GM12878 (cell line): ENCODE data around the gene SOX18. TPM values are rescaled to one million over a fixed set of nuclear protein-coding genes. Genes with fewer than 3 reads are reported as not detected.
A peak's percentile ranks its signal among the peaks of the same experiment; 100 is the strongest.

Source experiments
- ATF7 ChIP-seq: fragments of 450-650 bp; IDR thresholded peaks from 2 replicates; pipeline ENCODE4 v1.6.1; 2016; ENCODE audit warnings: low read depth, mild to moderate bottlenecking
- BHLHE40 ChIP-seq, 2 experiments: fragments of 450-650 bp in 1 of 2; IDR thresholded peaks; 2 replicates each; pipeline ENCODE4 v1.6.1; 2011 to 2017; ENCODE audit warnings: low read depth in 2 of 2, borderline replicate concordance in 1 of 2, improper control_type of control experiment in 1 of 2, low read length in 1 of 2, mild to moderate bottlenecking in 1 of 2
- CBX3 ChIP-seq: fragments of 200-600 bp; sonication (generic); IDR thresholded peaks from 2 replicates; pipeline ENCODE4 v1.6.1; 2016; ENCODE audit warnings: low read depth, borderline replicate concordance
- CHD1 ChIP-seq: IDR thresholded peaks from 2 replicates; pipeline ENCODE4 v1.6.1; 2012; ENCODE audit warnings: low read depth, low read length, improper control_type of control experiment
- CREM ChIP-seq: IDR thresholded peaks from 2 replicates; pipeline ENCODE4 v1.6.1; 2014; ENCODE audit warnings: antibody characterized with exemption, low read depth
- DPF2 ChIP-seq: fragments of 450-650 bp; IDR thresholded peaks from 2 replicates; pipeline ENCODE4 v1.6.1; 2017; ENCODE audit warnings: mild to moderate bottlenecking
- E2F8 ChIP-seq: fragments of 450-650 bp; IDR thresholded peaks from 2 replicates; pipeline ENCODE4 v1.6.1; 2018; ENCODE audit warnings: mild to moderate bottlenecking, low read depth, moderate library complexity; ENCODE audit not compliant: partially characterized antibody
- ESRRA ChIP-seq: IDR thresholded peaks from 2 replicates; pipeline ENCODE4 v1.6.1; 2012; ENCODE audit warnings: mild to moderate bottlenecking, low read length, improper control_type of control experiment
- EZH2 ChIP-seq: IDR thresholded peaks from 2 replicates; pipeline ENCODE4 v1.6.1; 2012; ENCODE audit warnings: low read depth, mild to moderate bottlenecking, control low read depth, inconsistent platforms, low read length, borderline replicate concordance; ENCODE audit not compliant: control insufficient read depth
- MXI1 ChIP-seq: fragments of 150-350 bp; IDR thresholded peaks from 2 replicates; pipeline ENCODE4 v1.6.1; 2011; ENCODE audit warnings: low read depth, mild to moderate bottlenecking, inconsistent platforms, low read length, improper control_type of control experiment
- PAX5 ChIP-seq: IDR thresholded peaks from 2 replicates; pipeline ENCODE4 v1.6.1; 2011; ENCODE audit warnings: low read depth, low read length, borderline replicate concordance
- PML ChIP-seq: IDR thresholded peaks from 2 replicates; pipeline ENCODE4 v1.6.1; 2012; ENCODE audit warnings: low read length, inconsistent platforms
- POU2F2 ChIP-seq: IDR thresholded peaks from 3 replicates; pipeline ENCODE4 v1.6.1; 2011; ENCODE audit warnings: low read depth, mild to moderate bottlenecking, low read length, borderline replicate concordance
- RELA ChIP-seq: fragments of 450-650 bp; IDR thresholded peaks from 2 replicates; pipeline ENCODE4 v1.8.0; 2014; ENCODE audit warnings: borderline replicate concordance; ENCODE audit not compliant: partially characterized antibody
- RFX5 ChIP-seq: IDR thresholded peaks from 2 replicates; pipeline ENCODE4 v1.6.1; 2011; ENCODE audit warnings: low read depth, low read length, improper control_type of control experiment
- SMAD1 ChIP-seq: fragments of 450-650 bp; IDR thresholded peaks from 2 replicates; pipeline ENCODE4 v1.6.1; 2018; ENCODE audit warnings: mild to moderate bottlenecking, low read depth; ENCODE audit not compliant: partially characterized antibody
- SREBF2 ChIP-seq: IDR thresholded peaks from 2 replicates; pipeline ENCODE4 v1.6.1; 2012; ENCODE audit warnings: mild to moderate bottlenecking, low read length
- TCF12 ChIP-seq: IDR thresholded peaks from 2 replicates; pipeline ENCODE4 v1.6.1; 2011; ENCODE audit warnings: low read depth, mild to moderate bottlenecking, low read length
- WRNIP1 ChIP-seq: IDR thresholded peaks from 2 replicates; pipeline ENCODE4 v1.6.1; 2011; ENCODE audit warnings: low read depth, low read length, improper control_type of control experiment, borderline replicate concordance
- ZNF207 ChIP-seq: fragments of 450-650 bp; IDR thresholded peaks from 2 replicates; pipeline ENCODE4 v1.6.1; 2014; ENCODE audit warnings: antibody characterized with exemption, mild to moderate bottlenecking, borderline replicate concordance
- ZNF384 ChIP-seq: IDR thresholded peaks from 2 replicates; pipeline ENCODE4 v1.6.1; 2012; ENCODE audit warnings: low read depth, mild to moderate bottlenecking, low read length, improper control_type of control experiment, borderline replicate concordance
- ZNF622 ChIP-seq: fragments of 450-650 bp; IDR thresholded peaks from 2 replicates; pipeline ENCODE4 v1.6.1; 2017; ENCODE audit warnings: mild to moderate bottlenecking, inconsistent platforms
- polyA plus RNA-seq, 11 experiments: library from polyadenylated mRNA; depleted of rRNA in 4 of 11; unstranded in 6 of 11; stranded (reverse) in 5 of 11; fragments of >200 nt; fragmentation: Nextera tagmentation in 4 of 11; fragmentation: Illumina TruSeq in 1 of 11; extraction: Ambion mirVana in 4 of 11; extraction: Trizol in 1 of 11; gene quantifications; 1 replicate in 1 of 11; 2 replicates in 10 of 11; pipeline versions ENCODE4 v1.2.1 to v1.2.3, GENCODE V29; 2011 to 2016; ENCODE audit warnings: inconsistent platforms in 2 of 11, missing spikeins in 2 of 11, low read depth in 1 of 11
- total RNA-seq, 4 experiments: library from RNA; depleted of rRNA in 3 of 4; stranded (reverse); fragments of >200 nt in 3 of 4; fragmentation: Illumina TruSeq in 1 of 4; extraction: Trizol in 1 of 4; gene quantifications; 2 replicates each; pipeline versions ENCODE4 v1.2.1 to v1.2.3, GENCODE V29; 2013 to 2021
- TF ChIP-seq, protein P1 (sequence below): fragments of 450-650 bp; IDR thresholded peaks from 2 replicates; pipeline ENCODE4 v1.6.1; 2018; ENCODE audit warnings: borderline replicate concordance, mild to moderate bottlenecking; ENCODE audit not compliant: partially characterized antibody

The SOX18 gene
- total and polyA plus RNA-seq, 10 of the 15 experiments (the other 5 are each of a cell fraction or from before 2014, with no cell fraction given): 0.05 to 5.6 (median 0.28) TPM; not detected in 3

DNA sequence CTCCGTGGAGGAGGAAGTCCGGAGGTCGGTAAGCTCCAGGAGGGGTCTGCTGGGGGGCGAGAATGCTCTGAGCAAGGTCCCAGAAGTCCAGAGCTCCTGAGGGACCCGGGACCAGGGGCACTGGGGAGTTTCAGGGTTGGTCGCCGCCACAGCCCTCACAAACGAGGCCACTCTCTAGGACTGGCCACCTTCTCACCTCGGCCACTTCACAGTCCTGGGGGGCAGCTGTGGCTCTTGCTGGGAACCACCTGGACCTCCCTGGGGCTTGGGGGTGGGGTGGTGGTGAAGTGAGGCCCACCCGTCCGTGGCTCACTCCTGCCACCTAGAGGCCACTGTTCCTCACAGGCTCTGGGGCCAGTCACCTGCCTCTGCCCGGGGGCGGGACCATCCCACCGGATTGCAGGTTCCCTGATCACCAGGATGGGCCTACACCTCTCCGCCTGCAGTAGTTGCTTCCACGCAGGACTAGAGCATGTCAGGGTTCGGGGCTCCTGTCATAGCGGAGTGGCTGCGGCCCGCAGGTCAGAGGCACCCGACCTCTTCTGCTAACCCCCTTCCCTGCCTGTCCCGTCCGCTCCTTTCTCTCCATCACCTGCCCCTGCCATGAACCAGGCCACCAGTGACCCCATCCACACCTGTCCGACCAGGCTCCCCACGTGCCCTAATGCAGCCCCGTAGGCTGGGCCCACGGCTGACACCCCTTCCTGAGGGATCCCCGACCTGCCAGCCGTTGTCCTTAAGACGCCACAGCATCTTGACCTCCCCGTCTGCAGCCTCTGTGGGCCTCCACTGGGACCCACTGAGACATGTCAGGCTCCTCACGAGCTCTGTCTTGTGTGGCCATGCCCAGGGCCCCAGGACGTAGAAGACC lies 8.4 kb upstream of the SOX18 start (continued):
- TF ChIP-seq RELA (peak; percentile 23), MXI1 (peak; percentile 46; the same call in 1 of the 2 replicates), ATF7 (0 out of 2 replicates have a peak, but pooled peaks have one; percentile 7), WRNIP1 (0 out of 2 replicates have a peak, but pooled peaks have one; percentile 42), CHD1 (no peak), POU2F2 (no peak), CBX3 (no peak), SREBF2 (no peak), PAX5 (peak; percentile 53; the same call in 1 of the 2 replicates), TCF12 (peak; percentile 86), DPF2 (peak; percentile 51), ESRRA (no peak), PML (no peak), EZH2 (no peak), BHLHE40 (IDR thresholded peaks at IDR 0.05; ENCODE audit: borderline replicate concordance in 1 of 2, low read depth in 2 of 2, low read length in 1 of 2) (peak; percentile 84 to 91), ZNF384 (no peak), CREM (peak; percentile 36; the same call in 1 of the 2 replicates), RFX5 (no peak), ZNF622 (no peak), ZNF207 (peak; percentile 23; the same call in 1 of the 2 replicates), E2F8 (no peak), SMAD1 (no peak)
- TF ChIP-seq, protein P1, sequence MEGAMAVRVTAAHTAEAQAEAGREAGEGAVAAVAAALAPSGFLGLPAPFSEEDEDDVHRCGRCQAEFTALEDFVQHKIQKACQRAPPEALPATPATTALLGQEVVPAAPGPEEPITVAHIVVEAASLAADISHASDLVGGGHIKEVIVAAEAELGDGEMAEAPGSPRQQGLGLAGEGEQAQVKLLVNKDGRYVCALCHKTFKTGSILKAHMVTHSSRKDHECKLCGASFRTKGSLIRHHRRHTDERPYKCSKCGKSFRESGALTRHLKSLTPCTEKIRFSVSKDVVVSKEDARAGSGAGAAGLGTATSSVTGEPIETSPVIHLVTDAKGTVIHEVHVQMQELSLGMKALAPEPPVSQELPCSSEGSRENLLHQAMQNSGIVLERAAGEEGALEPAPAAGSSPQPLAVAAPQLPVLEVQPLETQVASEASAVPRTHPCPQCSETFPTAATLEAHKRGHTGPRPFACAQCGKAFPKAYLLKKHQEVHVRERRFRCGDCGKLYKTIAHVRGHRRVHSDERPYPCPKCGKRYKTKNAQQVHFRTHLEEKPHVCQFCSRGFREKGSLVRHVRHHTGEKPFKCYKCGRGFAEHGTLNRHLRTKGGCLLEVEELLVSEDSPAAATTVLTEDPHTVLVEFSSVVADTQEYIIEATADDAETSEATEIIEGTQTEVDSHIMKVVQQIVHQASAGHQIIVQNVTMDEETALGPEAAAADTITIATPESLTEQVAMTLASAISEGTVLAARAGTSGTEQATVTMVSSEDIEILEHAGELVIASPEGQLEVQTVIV: no peak
